Prostate gland (tissue), 2 donors: ENCODE data around the gene PCDH17.

Experiments used
- CTCF ChIP-seq, 4 experiments: fragments of 200-600 bp in 2 of 4; fragments of 450-650 bp in 2 of 4; sonication (generic) in 2 of 4; IDR thresholded peaks; 1 replicate in 3 of 4; 2 replicates in 1 of 4; pipeline ENCODE4 v1.5.1; 2016 to 2019; ENCODE audit warnings: antibody characterized with exemption in 4 of 4, mild to moderate bottlenecking in 2 of 4, moderate library complexity in 2 of 4
- POLR2A ChIP-seq: fragments of 450-650 bp; IDR thresholded peaks from one replicate; pipeline ENCODE4 v1.6.1; 2016; ENCODE audit warnings: antibody characterized with exemption, mild to moderate bottlenecking
- POLR2AphosphoS5 ChIP-seq: sonication (generic); formaldehyde crosslinking; IDR thresholded peaks from one replicate; pipeline ENCODE4 v1.6.1; 2017; ENCODE audit warnings: antibody characterized with exemption

- TF ChIP-seq CTCF (IDR thresholded peaks at IDR 0.05), result no peak
- no peak for TF ChIP-seq POLR2A
- TF ChIP-seq POLR2AphosphoS5, result no peak
These were observed 109.2 kb downstream of the PCDH17 start for GRCh38 chr13:57740719-57741118.
